Keratinocyte (primary cell): Measurements from ENCODE around the gene CCER1. TPM values are rescaled to one million over a fixed set of nuclear protein-coding genes. Genes with fewer than 3 reads are reported as not detected.

Experiments used
- DNase-seq: peaks from one replicate; pipeline ENCODE4 v3.0.0-alpha.2; 2011; ENCODE audit warnings: low read depth, missing footprints, low spot score
- FAIRE-seq: peaks from 2 replicates; lab custom pipeline; 2011; peaks lifted over from hg19 to GRCh38; lab: Jason Lieb, UNC
- H2AFZ ChIP-seq: 2 replicates; pipeline ENCODE4 v1.6.0; 2012; ENCODE audit warnings: low read length, control low read depth, inconsistent platforms; ENCODE audit not compliant: control insufficient read depth
- H3K27ac ChIP-seq: 2 replicates; pipeline ENCODE4 v1.5.1; 2011; ENCODE audit warnings: low read length; ENCODE audit not compliant: control insufficient read depth, insufficient read depth
- H3K27me3 ChIP-seq: 3 replicates; pipeline ENCODE4 v1.6.0; 2011; ENCODE audit warnings: low read length; ENCODE audit not compliant: control insufficient read depth, insufficient read depth; ENCODE audit errors: extremely low read depth
- H3K36me3 ChIP-seq, 2 experiments: 2 replicates in 1 of 2; 3 replicates in 1 of 2; pipeline ENCODE4 v1.5.1; 2011; ENCODE audit warnings: low read length in 2 of 2, mild to moderate bottlenecking in 1 of 2; ENCODE audit not compliant: control insufficient read depth in 2 of 2, insufficient read depth in 2 of 2; ENCODE audit errors: extremely low read depth in 1 of 2
- H3K4me1 ChIP-seq: 3 replicates; pipeline ENCODE4 v1.5.1; 2011; ENCODE audit warnings: low read length; ENCODE audit not compliant: control insufficient read depth, insufficient read depth; ENCODE audit errors: extremely low read depth
- H3K4me2 ChIP-seq: 3 replicates; pipeline ENCODE4 v1.6.0; 2011; ENCODE audit warnings: low read depth, low read length; ENCODE audit not compliant: control insufficient read depth, insufficient read depth; ENCODE audit errors: extremely low read depth
- H3K4me3 ChIP-seq, 3 experiments: fragments of 200-600 bp in 1 of 3; sonication (generic) in 1 of 3; 2 replicates in 2 of 3; 3 replicates in 1 of 3; pipeline ENCODE4 v1.5.1; 2011 to 2016; ENCODE audit warnings: low read length in 3 of 3, mild to moderate bottlenecking in 3 of 3, control low read depth in 2 of 3, inconsistent platforms in 1 of 3, low read depth in 1 of 3, mixed read lengths in 1 of 3, mixed run types in 1 of 3, moderate library complexity in 1 of 3; ENCODE audit not compliant: control insufficient read depth in 2 of 3, insufficient read depth in 2 of 3; ENCODE audit errors: extremely low read depth in 1 of 3
- H3K79me2 ChIP-seq: 2 replicates; pipeline ENCODE4 v1.6.0; 2012; ENCODE audit warnings: low read length; ENCODE audit not compliant: control insufficient read depth, insufficient read depth
- H3K9ac ChIP-seq: 3 replicates; pipeline ENCODE4 v1.6.0; 2011; ENCODE audit warnings: low read length; ENCODE audit not compliant: control insufficient read depth, insufficient read depth; ENCODE audit errors: extremely low read depth
- H3K9me1 ChIP-seq: 3 replicates; pipeline ENCODE4 v1.6.0; 2011; ENCODE audit warnings: low read length; ENCODE audit not compliant: control insufficient read depth, insufficient read depth; ENCODE audit errors: extremely low read depth
- H3K9me3 ChIP-seq: 2 replicates; pipeline ENCODE4 v1.5.1; 2012; ENCODE audit warnings: low read depth, low read length; ENCODE audit not compliant: control insufficient read depth
- H4K20me1 ChIP-seq: 3 replicates; pipeline ENCODE4 v1.6.0; 2011; ENCODE audit warnings: low read length; ENCODE audit not compliant: control insufficient read depth, insufficient read depth; ENCODE audit errors: extremely low read depth
- CTCF ChIP-seq, 3 experiments: IDR thresholded peaks in 1 of 3; conservative IDR thresholded peaks in 1 of 3; optimal IDR thresholded peaks in 1 of 3; 2 replicates in 2 of 3; 3 replicates in 1 of 3; pipeline versions ENCODE3 to v1.5.1; 2011; ENCODE audit warnings: low read length in 3 of 3, mild to moderate bottlenecking in 3 of 3, moderate library complexity in 2 of 3, control low read depth in 1 of 3, inconsistent platforms in 1 of 3; ENCODE audit not compliant: insufficient read depth in 2 of 3; ENCODE audit errors: extremely low read depth in 1 of 3
- EZH2 ChIP-seq: IDR thresholded peaks from one replicate; pipeline ENCODE4 v1.6.1; 2012; ENCODE audit warnings: inconsistent platforms, mild to moderate bottlenecking, low read length, moderate library complexity
- dilution Hi-C: fragments of 300-500 bp; cut with MboI; formaldehyde crosslinking; loops from one replicate; pipeline ENCODE4 v1.7.0; 2020; ENCODE audit warnings: low sequenced_read_pairs; ENCODE audit not compliant: extremely low pct_ligation_motif_present
- polyA plus RNA-seq, 5 experiments: library from polyadenylated mRNA; depleted of rRNA in 3 of 5; stranded (reverse) in 3 of 5; stranded (forward) in 1 of 5; unstranded in 1 of 5; fragments of >200 nt; gene quantifications; 1 replicate in 1 of 5; 2 replicates in 3 of 5; 3 replicates in 1 of 5; pipeline versions ENCODE4 v1.2.1 to v1.2.3, GENCODE V29; 2011 to 2012; ENCODE audit warnings: missing spikeins in 2 of 5, low read depth in 1 of 5, low replicate concordance in 1 of 5

Gene CCER1
- polyA plus RNA-seq, 1 donor (not counting 4 experiments of a cell fraction or from before 2014, with no cell fraction given): not detected

GRCh38 chr12:90999527-90999926, 44.6 kb upstream of the CCER1 start:
- dilution Hi-C loops: loop anchor here (25.0 kb wide), 1 partner anchor 338 kb away; no protein-coding TSS in a partner anchor
- Histone ChIP-seq H3K36me3 (no peaks in the 10 kb centered on the region), H3K27me3 (no peaks in the 10 kb centered on the region), H3K9ac (no peak overlapping the region), H3K27ac (no peak overlapping the region), H3K9me3 (no peaks in the 10 kb centered on the region), H3K9me1 (no peaks in the 10 kb centered on the region), H3K79me2 (no peaks in the 10 kb centered on the region), H2AFZ (no peak overlapping the region), H3K4me1 (no peaks in the 10 kb centered on the region), H3K4me3 (no peak overlapping the region), H4K20me1 (no peaks in the 10 kb centered on the region), H3K4me2 (no peak overlapping the region)
- no peak for TF ChIP-seq CTCF (optimal IDR thresholded peaks at IDR 0.05 in 1 of 3, IDR thresholded peaks at IDR 0.05 in 1 of 3, conservative IDR thresholded peaks at IDR 0.05 in 1 of 3; ENCODE audit: extremely low read depth in 1 of 3, insufficient read depth in 2 of 3, low read length in 3 of 3)
- TF ChIP-seq EZH2: no peak
- FAIRE-seq (no peak), DNase-seq (no peak)

GRCh38 chr12:90995010-90995409, 40.0 kb upstream of the CCER1 start:
- H3K27ac ChIP-seq: no peak overlapping the region
- no peak overlapping the region for H3K9ac ChIP-seq
- no peaks in the 10 kb centered on the region for H3K9me1 ChIP-seq
- H3K4me2 ChIP-seq: no peak overlapping the region
- FAIRE-seq: no peak
- no peak overlapping the region for H3K4me3 ChIP-seq
- dilution Hi-C loops: loop anchor here (25.0 kb wide), 1 partner anchor 342 kb away; no protein-coding TSS in a partner anchor
- H3K36me3 ChIP-seq: no peaks in the 10 kb centered on the region
- no peaks in the 10 kb centered on the region for H3K79me2 ChIP-seq
- DNase-seq: no peak
- no peaks in the 10 kb centered on the region for H3K27me3 ChIP-seq
- no peaks in the 10 kb centered on the region for H4K20me1 ChIP-seq
- H2AFZ ChIP-seq: peak overlapping the region; percentile 10
- H3K9me3 ChIP-seq: no peaks in the 10 kb centered on the region
- H3K4me1 ChIP-seq: no peaks in the 10 kb centered on the region
- TF ChIP-seq EZH2 (no peak), CTCF (optimal IDR thresholded peaks at IDR 0.05 in 1 of 3, IDR thresholded peaks at IDR 0.05 in 1 of 3, conservative IDR thresholded peaks at IDR 0.05 in 1 of 3; ENCODE audit: extremely low read depth in 1 of 3, insufficient read depth in 2 of 3, low read length in 3 of 3) (no peak)
